ENCODE data around the gene BRD9. TPM values are rescaled to one million over a fixed set of nuclear protein-coding genes. Genes with fewer than 3 reads are reported as not detected.

Gene BRD9
- total and polyA plus RNA-seq, 2 of the 4 experiments (the other 2 are of a cell fraction) = 22.0 to 43.4 TPM

GRCh38 chr5:849651-850301 is 42.8 kb downstream of the BRD9 start:
- BruUV-seq (replicated peaks) = no TSS peak
- DNase-seq (no peak), ATAC-seq (ENCODE audit: low read depth) (no peak; the same call in 1 of the 2 replicates)
- Histone ChIP-seq H3K23ac (ENCODE audit: low read depth, low read length) (no peak overlapping the region), H3K27me3 (ENCODE audit: control insufficient read depth, insufficient read depth, low read length) (peaks cover 5% of the 10 kb centered on the region; the same call in 1 of the 2 replicates), H3K9ac (ENCODE audit: low read depth, low read length) (no peak overlapping the region), H3K56ac (ENCODE audit: extremely low read depth, insufficient read depth, low read length) (no peak overlapping the region), H3K9me3 (ENCODE audit: control insufficient read depth, insufficient read depth, low read length) (no peaks in the 10 kb centered on the region), H3K9me1 (ENCODE audit: insufficient read depth, low read length) (no peaks in the 10 kb centered on the region), H4K91ac (ENCODE audit: insufficient read depth, low read depth, low read length) (no peak overlapping the region), H2BK120ac (ENCODE audit: low read depth, low read length) (no peak overlapping the region), H3K18ac (ENCODE audit: low read depth, low read length) (no peak overlapping the region), H2BK5ac (ENCODE audit: low read depth, low read length, poor library complexity, severe bottlenecking) (no peak overlapping the region), H3K79me1 (ENCODE audit: low read depth in 1 of 2, low read length in 2 of 2) (no peaks in the 10 kb centered on the region), H4K8ac (ENCODE audit: low read depth in 2 of 2, low read length in 2 of 2) (no peak overlapping the region), H3K36me3 (ENCODE audit: control insufficient read depth, insufficient read depth, low read length) (no peaks in the 10 kb centered on the region), H3K27ac (ENCODE audit: insufficient read depth, low read length) (no peak overlapping the region), H4K20me1 (ENCODE audit: insufficient read depth, low read length) (no peaks in the 10 kb centered on the region), H2BK20ac (ENCODE audit: low read depth, low read length) (no peak overlapping the region), H4K5ac (ENCODE audit: low read depth, low read length) (no peak overlapping the region), H2AK9ac (replicated peaks; ENCODE audit: low read depth, low read length, poor library complexity) (no peak overlapping the region), H3K14ac (replicated peaks; ENCODE audit: low read depth, low read length) (no peak overlapping the region), H2AK5ac (ENCODE audit: low read depth, low read length) (no peak overlapping the region), H3K4ac (ENCODE audit: low read depth, low read length) (no peak overlapping the region), H3K4me1 (ENCODE audit: control insufficient read depth, insufficient read depth, low read length) (no peaks in the 10 kb centered on the region), H2BK15ac (ENCODE audit: low read depth, low read length) (no peak overlapping the region), H3K4me2 (ENCODE audit: low read depth, low read length) (no peak overlapping the region), H2AFZ (replicated peaks; ENCODE audit: low read length, poor library complexity) (no peak overlapping the region), H3K4me3 (ENCODE audit: insufficient read depth, low read depth, low read length) (no peak overlapping the region)
- intact Hi-C loops (cut with micrococcal nuclease) = no loop called here
- WGBS, 2 experiments (ENCODE audit: extremely low coverage in 2 of 2, insufficient read length in 1 of 2) = 56% methylated on average over 14 of the region's 20 CpGs; no CpG with 5 or more reads in 1 of the 2 experiments
- dilution Hi-C loops (cut with HindIII; ENCODE audit: low sequenced_read_pairs, unreplicated experiment) = no loop called here
- no peak for TF ChIP-seq MXI1 (IDR thresholded peaks at IDR 0.05; ENCODE audit: borderline replicate concordance, low read depth, low read length)
- TF ChIP-seq NFE2L2 (IDR thresholded peaks at IDR 0.05; ENCODE audit: low read depth, low read length) = no peak
- TF ChIP-seq CHD1 (IDR thresholded peaks at IDR 0.05; ENCODE audit: low read depth, low read length) = no peak
- no peak for TF ChIP-seq CEBPB (IDR thresholded peaks at IDR 0.05; ENCODE audit: low read depth, low read length)
- in situ Hi-C loops (cut with MboI; ENCODE audit: low sequenced_read_pairs) = no loop called here
- ChIA-PET POLR2A (ENCODE audit: unreplicated experiment) (no interaction called here), CTCF (no interaction called here)

Measured in IMR-90 (cell line).